HFFc6 (cell line): ENCODE results near the gene PCNX3. TPM values are rescaled to one million over a fixed set of nuclear protein-coding genes. Genes with fewer than 3 reads are reported as not detected.

Experiments
- DNase-seq: peaks from one replicate; pipeline ENCODE4 v3.0.0-alpha.2; 2018
- H3K27ac Mint-ChIP-seq: 2 replicates; pipeline ENCODE4 v1.8.0; 2020; ENCODE audit warnings: mild to moderate bottlenecking, mixed read lengths
- H3K27me3 Mint-ChIP-seq: 2 replicates; pipeline ENCODE4 v1.8.0; 2021; ENCODE audit warnings: mild to moderate bottlenecking, moderate library complexity, mixed read lengths; ENCODE audit not compliant: insufficient read depth
- H3K36me3 Mint-ChIP-seq: 2 replicates; pipeline ENCODE4 v1.8.0; 2021; ENCODE audit warnings: low read depth, mixed read lengths
- H3K4me1 Mint-ChIP-seq: 2 replicates; pipeline ENCODE4 v1.8.0; 2020; ENCODE audit warnings: low read depth, mixed read lengths
- H3K4me3 Mint-ChIP-seq: 2 replicates; pipeline ENCODE4 v1.8.0; 2020; ENCODE audit warnings: mild to moderate bottlenecking, moderate library complexity, mixed read lengths
- H3K9me3 Mint-ChIP-seq: 2 replicates; pipeline ENCODE4 v1.8.0; 2020; ENCODE audit warnings: mild to moderate bottlenecking, mixed read lengths
- CTCF ChIP-seq: fragments of 200-600 bp; sonication (generic); IDR thresholded peaks from 2 replicates; pipeline ENCODE4 v1.5.0; 2021; ENCODE audit warnings: antibody characterized with exemption, mild to moderate bottlenecking
- total RNA-seq, 6 experiments: library from RNA; stranded (reverse); fragmentation: NEBNext Ultra II Directional; extraction: Animal tissue kit (Norgen Biotek cat#: 25700); gene quantifications; 2 replicates in 1 of 6; 3 replicates in 5 of 6; pipeline ENCODE4 v1.2.3, GENCODE V29; 2021

Gene PCNX3
- total RNA-seq, 6 experiments from 2014 or later = 51.5 to 66.7 (median 57.3) TPM

GRCh38 chr11:65634109-65634436, 18.5 kb downstream of the PCNX3 start:
- H3K36me3 Mint-ChIP-seq = no peaks in the 10 kb centered on the region; the same call in 1 of the 2 replicates
- H3K4me1 Mint-ChIP-seq = peaks cover 18% of the 10 kb centered on the region
- H3K4me3 Mint-ChIP-seq = no peak overlapping the region
- no peaks in the 10 kb centered on the region for H3K27me3 Mint-ChIP-seq
- no peak for TF ChIP-seq CTCF
- no peaks in the 10 kb centered on the region for H3K9me3 Mint-ChIP-seq
- no peak for DNase-seq
- no peak overlapping the region for H3K27ac Mint-ChIP-seq

DNA sequence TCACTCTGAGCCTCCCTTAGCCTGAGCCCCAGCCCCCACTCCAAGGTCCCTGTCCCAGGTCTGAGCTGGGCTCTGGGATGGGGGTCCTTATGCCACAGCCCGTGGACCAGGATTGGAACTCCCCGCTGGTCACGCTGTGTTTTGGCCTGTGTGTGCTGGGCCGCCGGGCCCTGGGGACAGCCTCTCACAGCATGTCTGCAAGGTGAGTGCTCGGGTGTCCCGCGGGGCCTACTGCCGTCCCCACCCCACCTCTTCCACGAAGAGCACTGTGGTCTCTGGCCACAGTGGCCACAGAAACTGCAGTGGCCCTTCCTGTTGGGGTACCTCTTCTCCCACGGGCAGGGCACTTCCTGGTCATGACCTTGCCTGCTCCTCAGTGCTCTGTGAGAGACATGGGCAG, 18.9 kb downstream of the PCNX3 start:
- Mint-ChIP-seq H3K4me1 (peaks cover 19% of the 10 kb centered on the region), H3K36me3 (no peaks in the 10 kb centered on the region; the same call in 1 of the 2 replicates), H3K9me3 (no peaks in the 10 kb centered on the region), H3K27me3 (0 out of 2 replicates have a peak, but pooled peaks cover 1% of the 10 kb centered on the region), H3K4me3 (no peak overlapping the region), H3K27ac (no peak overlapping the region)
- no peak for TF ChIP-seq CTCF
- no peak for DNase-seq

DNA sequence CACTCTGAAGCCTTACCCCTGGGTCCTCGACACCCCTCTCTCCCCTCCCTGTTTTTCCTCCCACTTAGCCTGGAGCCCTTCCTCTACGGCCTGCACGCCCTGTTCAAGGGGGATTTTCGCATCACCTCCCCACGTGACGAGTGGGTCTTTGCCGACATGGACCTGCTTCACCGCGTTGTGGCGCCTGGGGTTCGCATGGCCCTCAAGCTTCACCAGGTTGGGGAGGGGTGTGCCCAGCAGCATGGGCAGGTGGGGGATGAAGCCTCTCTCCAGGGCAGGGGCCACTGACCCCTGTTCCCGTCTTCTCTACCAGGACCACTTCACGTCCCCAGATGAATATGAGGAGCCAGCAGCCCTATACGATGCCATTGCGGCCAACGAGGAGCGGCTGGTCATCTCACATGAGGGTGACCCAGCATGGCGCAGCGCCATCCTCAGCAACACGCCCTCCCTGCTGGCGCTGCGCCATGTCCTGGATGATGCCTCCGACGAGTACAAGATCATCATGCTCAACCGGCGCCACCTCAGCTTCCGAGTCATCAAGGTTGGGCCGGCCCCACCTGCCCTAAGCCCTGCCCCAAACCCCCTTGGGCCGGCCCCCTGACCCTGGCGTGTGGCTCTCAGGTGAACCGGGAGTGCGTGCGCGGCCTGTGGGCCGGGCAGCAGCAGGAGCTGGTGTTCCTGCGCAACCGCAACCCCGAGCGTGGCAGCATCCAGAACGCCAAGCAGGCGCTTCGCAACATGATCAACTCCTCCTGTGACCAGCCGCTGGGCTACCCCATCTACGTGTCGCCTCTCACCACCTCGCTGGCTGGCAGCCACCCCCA, 19.5 kb downstream of the PCNX3 start:
- 0 out of 2 replicates have a peak, but pooled peaks cover 3% of the 10 kb centered on the region for H3K27me3 Mint-ChIP-seq
- DNase-seq = no peak
- H3K4me1 Mint-ChIP-seq = peaks cover 19% of the 10 kb centered on the region
- TF ChIP-seq CTCF = no peak
- H3K9me3 Mint-ChIP-seq = no peaks in the 10 kb centered on the region
- no peaks in the 10 kb centered on the region; the same call in 1 of the 2 replicates for H3K36me3 Mint-ChIP-seq
- no peak overlapping the region for H3K4me3 Mint-ChIP-seq
- no peak overlapping the region for H3K27ac Mint-ChIP-seq

DNA sequence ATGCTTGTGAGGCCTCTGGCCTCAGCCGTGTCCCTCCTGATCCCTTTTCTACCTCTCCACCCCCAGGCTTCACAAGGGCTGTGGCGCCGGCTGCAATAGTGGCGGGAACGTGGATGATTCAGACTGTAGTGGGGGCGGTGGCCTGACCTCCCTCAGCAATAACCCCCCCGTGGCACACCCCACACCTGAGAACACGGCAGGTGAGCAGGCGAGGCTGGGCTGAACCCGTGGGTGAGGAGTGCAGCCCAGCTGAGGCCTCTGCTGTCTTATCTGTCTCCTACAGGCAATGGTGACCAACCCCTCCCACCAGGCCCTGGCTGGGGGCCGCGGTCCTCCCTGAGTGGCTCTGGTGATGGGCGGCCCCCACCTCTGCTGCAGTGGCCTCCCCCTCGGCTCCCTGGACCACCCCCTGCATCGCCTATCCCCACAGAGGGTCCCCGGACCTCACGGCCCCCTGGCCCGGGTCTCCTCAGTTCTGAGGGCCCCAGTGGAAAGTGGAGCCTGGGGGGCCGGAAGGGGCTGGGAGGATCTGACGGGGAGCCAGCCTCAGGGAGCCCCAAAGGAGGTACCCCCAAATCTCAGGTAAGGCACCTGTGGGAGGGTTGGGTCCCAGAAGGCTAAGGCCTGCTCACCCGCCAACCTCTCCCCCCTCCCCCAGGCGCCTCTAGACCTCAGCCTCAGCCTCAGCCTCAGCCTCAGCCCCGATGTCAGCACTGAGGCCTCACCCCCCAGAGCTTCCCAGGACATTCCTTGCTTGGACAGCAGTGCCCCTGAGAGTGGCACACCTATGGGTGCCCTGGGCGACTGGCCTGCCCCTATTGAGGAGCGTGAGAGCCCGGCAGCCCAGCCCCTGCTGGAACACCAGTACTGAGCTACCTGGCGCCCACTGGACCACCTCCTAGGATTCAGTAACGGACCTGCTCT, 20.8 kb downstream of the PCNX3 start:
- no peak for DNase-seq
- H3K36me3 Mint-ChIP-seq = no peaks in the 10 kb centered on the region; the same call in 1 of the 2 replicates
- no peak for TF ChIP-seq CTCF
- H3K4me1 Mint-ChIP-seq = peaks cover 19% of the 10 kb centered on the region
- H3K4me3 Mint-ChIP-seq = no peak overlapping the region
- no peak overlapping the region; the same call in 1 of the 2 replicates for H3K27ac Mint-ChIP-seq
- 0 out of 2 replicates have a peak, but pooled peaks cover 3% of the 10 kb centered on the region for H3K27me3 Mint-ChIP-seq
- H3K9me3 Mint-ChIP-seq = no peaks in the 10 kb centered on the region

DNA sequence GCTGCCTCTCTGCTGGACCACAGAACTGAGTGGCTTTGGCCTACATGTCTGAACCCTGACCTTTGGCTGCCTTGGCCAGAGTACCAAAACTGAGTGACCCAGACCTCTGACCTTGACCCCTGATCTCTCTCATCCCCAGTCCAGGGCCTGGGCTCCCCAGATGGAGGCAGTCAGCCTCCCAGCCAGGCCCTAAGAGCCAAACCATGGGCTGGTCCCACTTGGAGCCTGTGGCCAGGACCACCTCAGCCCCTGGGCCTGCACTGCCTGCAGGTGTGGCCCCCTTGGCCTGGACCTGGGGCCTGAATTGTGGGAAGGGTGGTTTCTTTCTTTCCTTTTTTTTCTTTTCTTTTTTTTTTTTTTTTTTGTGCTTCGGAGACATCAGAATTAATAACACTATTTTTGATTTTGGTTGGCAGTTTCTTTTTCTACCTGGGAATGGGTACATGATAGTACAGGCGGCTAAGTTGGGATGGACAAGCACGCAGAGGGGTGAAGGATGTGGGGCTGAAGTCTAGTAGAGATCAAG, 21.5 kb downstream of the PCNX3 start:
- H3K27me3 Mint-ChIP-seq = 0 out of 2 replicates have a peak, but pooled peaks cover 3% of the 10 kb centered on the region

More for the DNA sequence above, 21.5 kb downstream of the PCNX3 start:
- TF ChIP-seq CTCF = no peak
- Mint-ChIP-seq H3K4me1 (peaks cover 23% of the 10 kb centered on the region), H3K4me3 (peak overlapping the region; percentile 88), H3K9me3 (no peaks in the 10 kb centered on the region), H3K27ac (no peak overlapping the region; the same call in 1 of the 2 replicates), H3K36me3 (no peaks in the 10 kb centered on the region; the same call in 1 of the 2 replicates)
- no peak for DNase-seq
